Endothelial cell of umbilical vein (primary cell): ENCODE results near the gene KIFC1. TPM values are rescaled to one million over a fixed set of nuclear protein-coding genes. Genes with fewer than 3 reads are reported as not detected.

Experiments
- BruUV-seq: library from RNA; stranded (reverse); fragments of 400-500 nt; replicated peaks from 2 replicates; lab custom pipeline; 2021; lab: Mats Ljungman, UMichigan
- CTCF ChIA-PET: fragments of 300-600, 350-600 bp; sonication (Branson Sonifier 250); formaldehyde crosslinking; loops from one replicate; lab custom pipeline; 2021; ENCODE audit warnings: antibody characterized with exemption, inconsistent platforms; lab: Charles Lee
- POLR2A ChIA-PET: fragments of 300-600, 350-600 bp; sonication (Branson Sonifier 250); formaldehyde crosslinking; loops from one replicate; lab custom pipeline; 2021; ENCODE audit warnings: antibody characterized with exemption, inconsistent platforms; lab: Charles Lee
- DNase-seq: peaks from one replicate; pipeline ENCODE4 v3.0.0-alpha.2; 2011; ENCODE audit warnings: low read depth, low spot score
- FAIRE-seq: peaks from 2 replicates; lab custom pipeline; 2011; peaks lifted over from hg19 to GRCh38; lab: Jason Lieb, UNC
- H2AFZ ChIP-seq: 2 replicates; pipeline ENCODE4 v1.6.0; 2012; ENCODE audit warnings: low read depth, low read length, control low read depth, inconsistent platforms
- H3K27ac ChIP-seq: 2 replicates; pipeline ENCODE4 v1.5.1; 2011; ENCODE audit warnings: low read depth, mild to moderate bottlenecking, control low read depth, low read length, moderate library complexity; ENCODE audit not compliant: insufficient read depth
- H3K27me3 ChIP-seq, 2 experiments: 2 replicates each; pipeline versions ENCODE4 v1.6.0 to v1.6.1; 2011; ENCODE audit warnings: low read length in 2 of 2, mixed read lengths in 1 of 2; ENCODE audit not compliant: control insufficient read depth in 2 of 2, insufficient read depth in 2 of 2
- H3K36me3 ChIP-seq, 2 experiments: 2 replicates in 1 of 2; 3 replicates in 1 of 2; pipeline ENCODE4 v1.5.1; 2011; ENCODE audit warnings: low read length in 2 of 2, mild to moderate bottlenecking in 1 of 2, moderate library complexity in 1 of 2; ENCODE audit not compliant: control insufficient read depth in 2 of 2, insufficient read depth in 2 of 2; ENCODE audit errors: extremely low read depth in 1 of 2
- H3K4me1 ChIP-seq: 3 replicates; pipeline ENCODE4 v1.5.1; 2011; ENCODE audit warnings: mild to moderate bottlenecking, low read length; ENCODE audit not compliant: control insufficient read depth, insufficient read depth; ENCODE audit errors: extremely low read depth
- H3K4me2 ChIP-seq: 2 replicates; pipeline ENCODE4 v1.6.1; 2011; ENCODE audit warnings: low read length, control low read depth, mixed read lengths; ENCODE audit not compliant: insufficient read depth
- H3K4me3 ChIP-seq, 3 experiments: fragments of 200-600 bp in 1 of 3; sonication (generic), shearing (Covaris generic) in 1 of 3; replicated peaks in 1 of 3; 2 replicates each; pipeline ENCODE4 v1.5.1; 2011 to 2016; ENCODE audit warnings: control low read depth in 3 of 3, low read length in 3 of 3, mild to moderate bottlenecking in 2 of 3, inconsistent platforms in 1 of 3, low read depth in 1 of 3, moderate library complexity in 1 of 3; ENCODE audit not compliant: insufficient read depth in 1 of 3
- H3K79me2 ChIP-seq: 2 replicates; pipeline ENCODE4 v1.6.0; 2012; ENCODE audit warnings: low read length, inconsistent platforms; ENCODE audit not compliant: control insufficient read depth, insufficient read depth
- H3K9ac ChIP-seq: replicated peaks from 2 replicates; pipeline ENCODE3; 2011; ENCODE audit warnings: low read length, control low read depth; ENCODE audit not compliant: insufficient read depth; ENCODE audit errors: extremely low read depth
- H3K9me1 ChIP-seq: replicated peaks from 3 replicates; pipeline ENCODE4 v1.6.0; 2011; ENCODE audit warnings: mild to moderate bottlenecking, low read length; ENCODE audit not compliant: control insufficient read depth, insufficient read depth; ENCODE audit errors: extremely low read depth
- H3K9me3 ChIP-seq: replicated peaks from 2 replicates; pipeline ENCODE4 v1.5.1; 2012; ENCODE audit warnings: low read length, inconsistent platforms; ENCODE audit not compliant: control insufficient read depth, insufficient read depth
- H4K20me1 ChIP-seq: replicated peaks from 2 replicates; pipeline ENCODE3; 2011; ENCODE audit warnings: mild to moderate bottlenecking, low read length; ENCODE audit not compliant: control insufficient read depth, insufficient read depth; ENCODE audit errors: extremely low read depth
- CTCF ChIP-seq, 2 donors: IDR thresholded peaks; 1 replicate in 1 of 2; 2 replicates in 1 of 2; pipeline ENCODE4 v1.5.1; 2011; ENCODE audit warnings: low read length in 2 of 2, mild to moderate bottlenecking in 2 of 2, moderate library complexity in 2 of 2, control low read depth in 1 of 2, inconsistent platforms in 1 of 2, low read depth in 1 of 2; ENCODE audit not compliant: insufficient read depth in 1 of 2; ENCODE audit errors: extremely low read depth in 1 of 2
- EZH2 ChIP-seq: IDR thresholded peaks from 2 replicates; pipeline ENCODE4 v1.6.1; 2012; ENCODE audit warnings: borderline replicate concordance, low read depth, mild to moderate bottlenecking, moderate library complexity, low read length, inconsistent platforms; ENCODE audit not compliant: severe bottlenecking
- FOS ChIP-seq: IDR thresholded peaks from 2 replicates; pipeline ENCODE4 v1.6.1; 2011; ENCODE audit warnings: mild to moderate bottlenecking, low read length, moderate library complexity, borderline replicate concordance; ENCODE audit not compliant: insufficient read depth
- GATA2 ChIP-seq: IDR thresholded peaks from 2 replicates; pipeline ENCODE4 v1.7.0; 2011; ENCODE audit warnings: low read depth, mild to moderate bottlenecking, moderate library complexity, mixed read lengths, low read length; ENCODE audit not compliant: insufficient read length, insufficient read depth
- JUN ChIP-seq: IDR thresholded peaks from 2 replicates; pipeline ENCODE4 v1.6.1; 2011; ENCODE audit warnings: borderline replicate concordance, low read depth; ENCODE audit not compliant: insufficient read length, insufficient read depth
- MAX ChIP-seq: IDR thresholded peaks from 2 replicates; pipeline ENCODE4 v1.6.1; 2011; ENCODE audit not compliant: insufficient read depth, insufficient read length
- MYC ChIP-seq: IDR thresholded peaks from one replicate; pipeline ENCODE4 v1.6.1; 2011; ENCODE audit warnings: mild to moderate bottlenecking, low read depth, low read length
- POLR2A ChIP-seq: IDR thresholded peaks from 2 replicates; pipeline ENCODE4 v1.6.1; 2012; ENCODE audit warnings: low read depth, mild to moderate bottlenecking, control low read depth, low read length
- POLR2AphosphoS5 ChIP-seq: IDR thresholded peaks from 2 replicates; pipeline ENCODE4 v1.6.1; 2012; ENCODE audit warnings: low read depth, mild to moderate bottlenecking, control low read depth, low read length, moderate library complexity; ENCODE audit not compliant: insufficient read depth
- dilution Hi-C: fragments of 300-500 bp; cut with MboI; formaldehyde crosslinking; loops from one replicate; pipeline ENCODE4 v1.15.0; 2019; ENCODE audit warnings: low sequenced_read_pairs; ENCODE audit not compliant: extremely low pct_ligation_motif_present
- intact Hi-C: fragments of 100-400 bp; cut with micrococcal nuclease; formaldehyde crosslinking; loops from one replicate; pipeline ENCODE4 v1.10.0; 2022
- polyA plus RNA-seq, 4 experiments: library from polyadenylated mRNA; depleted of rRNA in 3 of 4; stranded (reverse) in 3 of 4; unstranded in 1 of 4; fragments of >200 nt; gene quantifications; 2 replicates each; pipeline versions ENCODE4 v1.2.1 to v1.2.3, GENCODE V29; 2011 to 2012; ENCODE audit warnings: missing spikeins in 1 of 4
- total RNA-seq: library from RNA; stranded (reverse); gene quantifications from 2 replicates; pipeline ENCODE4 v1.2.3, GENCODE V29; 2021

The KIFC1 gene
- total and polyA plus RNA-seq, 2 donors (not counting 3 experiments of a cell fraction or from before 2014, with no cell fraction given), result 39.3 to 63.4 TPM

- H3K9ac ChIP-seq, result no peak overlapping the region
- no peak for TF ChIP-seq EZH2
- TF ChIP-seq JUN, result no peak
- no peaks in the 10 kb centered on the region for H3K9me1 ChIP-seq
- FAIRE-seq (no peak), DNase-seq (no peak)
- BruUV-seq, result no TSS peak
- intact Hi-C loops (no loop called here), dilution Hi-C loops (no loop called here)
- peaks cover 2 to 5% of the 10 kb centered on the region in 2 experiments for H3K27me3 ChIP-seq
- no peaks in the 10 kb centered on the region for H3K9me3 ChIP-seq
- no peaks in the 10 kb centered on the region for H3K36me3 ChIP-seq
- H4K20me1 ChIP-seq, result no peaks in the 10 kb centered on the region
- H3K79me2 ChIP-seq, result no peaks in the 10 kb centered on the region
- H3K27ac ChIP-seq, result no peak overlapping the region
- no peak overlapping the region for H3K4me2 ChIP-seq
- no peaks in the 10 kb centered on the region for H3K4me1 ChIP-seq
- ChIA-PET CTCF (interaction anchor here (1.2 kb wide), 1 partner anchor 27 kb away, joined by 4 read pairs; no protein-coding TSS in a partner anchor), POLR2A (no interaction called here)
- H3K4me3 ChIP-seq, result no peak overlapping the region
- H2AFZ ChIP-seq, result no peak overlapping the region
Observed at GRCh38 chr6:33372526-33373123, 19.0 kb upstream of the KIFC1 start.

- no peak overlapping the region for H3K27ac ChIP-seq
- H3K9me3 ChIP-seq, result no peaks in the 10 kb centered on the region
- intact Hi-C loops, result no loop called here
- no peak overlapping the region for H3K9ac ChIP-seq
- TF ChIP-seq POLR2A, result no peak
- TF ChIP-seq CTCF (IDR thresholded peaks at IDR 0.05; ENCODE audit: extremely low read depth in 1 of 2, insufficient read depth in 1 of 2, low read depth in 1 of 2, low read length in 2 of 2), result no peak
- no peak for TF ChIP-seq FOS
- TF ChIP-seq MYC, result no peak
- TF ChIP-seq GATA2, result no peak
- no peak for TF ChIP-seq EZH2
- no peak for TF ChIP-seq POLR2AphosphoS5
- TF ChIP-seq MAX, result no peak
- TF ChIP-seq JUN, result no peak
- ChIA-PET POLR2A (no interaction called here), CTCF (interaction anchor here (1.1 kb wide), 1 partner anchor 29 kb away, joined by 3 read pairs; no protein-coding TSS in a partner anchor)
- no peak overlapping the region for H3K4me3 ChIP-seq
- no peaks in the 10 kb centered on the region for H3K79me2 ChIP-seq
- H3K36me3 ChIP-seq, result no peaks in the 10 kb centered on the region
- BruUV-seq, result no TSS peak
- H3K4me1 ChIP-seq, result no peaks in the 10 kb centered on the region
- H3K9me1 ChIP-seq, result no peaks in the 10 kb centered on the region
- H4K20me1 ChIP-seq, result no peaks in the 10 kb centered on the region
- H2AFZ ChIP-seq, result no peak overlapping the region
- no peak overlapping the region for H3K4me2 ChIP-seq
- DNase-seq (no peak), FAIRE-seq (no peak)
- dilution Hi-C loops, result no loop called here
- H3K27me3 ChIP-seq, result peaks cover 2 to 5% of the 10 kb centered on the region in 2 experiments
Observed at GRCh38 chr6:33373960-33374910, 17.4 kb upstream of the KIFC1 start.
